NOMO-1 treated with DMSO at 0.1 percent for 48 hours (cell line): ENCODE results near the gene ATP8A1.
A peak's percentile ranks its signal among the peaks of the same experiment; 100 is the strongest.

Experiments
- DNase-seq: peaks from one replicate; lab custom pipeline; 2025; ENCODE audit not compliant: unreplicated experiment; lab: John Stamatoyannopoulos, UW

Gene ATP8A1

GRCh38 chr4:42417550-42417949, 239.4 kb downstream of the ATP8A1 start:
- no peak for DNase-seq

GRCh38 chr4:42416017-42416416, 240.9 kb downstream of the ATP8A1 start:
- no peak for DNase-seq

- DNase-seq: no peak
Measured at GRCh38 chr4:42415281-42415680, 241.6 kb downstream of the ATP8A1 start.

GRCh38 chr4:42412251-42412650, 244.7 kb downstream of the ATP8A1 start:
- DNase-seq: no peak

- DNase-seq: no peak
Measured at GRCh38 chr4:42411803-42412202, 245.1 kb downstream of the ATP8A1 start.

GRCh38 chr4:42410446-42410845, 246.5 kb downstream of the ATP8A1 start:
- no peak for DNase-seq

- no peak for DNase-seq
Measured at GRCh38 chr4:42404001-42404400, 252.9 kb downstream of the ATP8A1 start.

- DNase-seq: no peak
Measured at GRCh38 chr4:42401171-42401570, 255.7 kb downstream of the ATP8A1 start.

GRCh38 chr4:42399393-42399792, 257.5 kb downstream of the ATP8A1 start:
- DNase-seq: no peak

GRCh38 chr4:42398871-42399331, 258.0 kb downstream of the ATP8A1 start:
- DNase-seq: no peak

- no peak for DNase-seq
Measured at GRCh38 chr4:42398171-42398870, 258.6 kb downstream of the ATP8A1 start.

GRCh38 chr4:42397635-42398170, 259.2 kb downstream of the ATP8A1 start:
- no peak for DNase-seq

GRCh38 chr4:42396752-42397634, 259.9 kb downstream of the ATP8A1 start, which contains the start of gene SHISA3:
TSS of gene SHISA3 (plus strand) at chr4:42397488. CDS start at chr4:42398057, 569 bp downstream.
- peak; percentile 28 for DNase-seq

- no peak for DNase-seq
Measured at GRCh38 chr4:42396361-42396751, 260.5 kb downstream of the ATP8A1 start.

GRCh38 chr4:42395595-42395994, 261.3 kb downstream of the ATP8A1 start:
- DNase-seq: no peak

- DNase-seq: no peak
Measured at GRCh38 chr4:42392436-42392835, 264.5 kb downstream of the ATP8A1 start.

GRCh38 chr4:42391981-42392380, 264.9 kb downstream of the ATP8A1 start:
- no peak for DNase-seq

- DNase-seq: no peak
Measured at GRCh38 chr4:42391355-42391664, 265.6 kb downstream of the ATP8A1 start.

GRCh38 chr4:42390622-42391354, 266.1 kb downstream of the ATP8A1 start:
- DNase-seq: no peak

GRCh38 chr4:42385516-42385915, 271.4 kb downstream of the ATP8A1 start:
- DNase-seq: no peak

- no peak for DNase-seq
Measured at GRCh38 chr4:42381666-42382065, 275.2 kb downstream of the ATP8A1 start.
